Measurements from ENCODE around the gene SLC25A28. TPM values are rescaled to one million over a fixed set of nuclear protein-coding genes. Genes with fewer than 3 reads are reported as not detected.

SLC25A28 gene
- total RNA-seq, 2 experiments from 2014 or later: 50.7 to 55.0 TPM

DNA sequence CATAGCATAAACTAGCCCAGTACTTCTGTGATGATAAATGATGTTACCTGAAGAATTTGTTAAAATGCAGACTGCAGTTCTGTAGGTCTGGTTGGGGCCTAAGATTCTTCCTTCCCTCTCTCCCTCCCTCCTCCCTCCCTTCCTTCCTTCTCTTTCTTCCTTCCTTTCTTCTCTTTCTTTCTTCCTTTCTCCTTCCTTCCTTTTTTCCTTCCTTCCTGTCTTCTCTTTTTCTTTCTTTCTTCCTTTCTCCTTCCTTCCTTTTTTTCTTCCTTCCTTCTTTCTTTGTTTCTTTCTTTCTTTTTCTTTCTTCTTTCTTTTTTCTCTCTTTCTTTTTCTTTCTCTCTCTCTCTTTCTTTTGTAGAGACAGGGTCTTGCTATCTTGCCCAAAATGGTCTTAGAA, 3.7 kb upstream of the SLC25A28 start:
- DNase-seq (no peak), ATAC-seq (no peak)
- Mint-ChIP-seq H3K4me1 (ENCODE audit: low read depth) (peaks cover 11% of the 10 kb centered on the region), H3K36me3 (ENCODE audit: low read depth) (peaks cover 5% of the 10 kb centered on the region), H3K9me3 (ENCODE audit: insufficient read depth) (no peaks in the 10 kb centered on the region), H3K27ac (no peak overlapping the region), H3K4me3 (no peak overlapping the region), H3K27me3 (ENCODE audit: low read depth) (peaks cover 4% of the 10 kb centered on the region)
- ChIA-PET POLR2A (no interaction called here), CTCF (interaction anchor here (1.6 to 6.0 kb wide), 2 partner anchors 13 to 87 kb away, joined by 4 to 37 read pairs; no protein-coding TSS in a partner anchor)

GRCh38 chr10:99621454-99622251, 1.4 kb upstream of the SLC25A28 start:
- DNase-seq (no peak), ATAC-seq (no peak)
- H3K27me3 Mint-ChIP-seq (ENCODE audit: low read depth): peaks cover 4% of the 10 kb centered on the region
- ChIA-PET POLR2A (interaction anchor here (0.6 to 2.9 kb wide), 6 partner anchors 10 to 151 kb away, joined by 3 to 16 read pairs (median 4); partner anchors contain the start of genes COX15, CUTC and ENTPD7), CTCF (interaction anchor here (0.7 to 6.0 kb wide), 6 partner anchors 9 to 186 kb away, joined by 3 to 37 read pairs (median 6); partner anchors contain the start of gene ENTPD7)
- H3K4me1 Mint-ChIP-seq (ENCODE audit: low read depth): peaks cover 33% of the 10 kb centered on the region
- H3K27ac Mint-ChIP-seq: peak overlapping the region; percentile 96
- no peaks in the 10 kb centered on the region for H3K9me3 Mint-ChIP-seq (ENCODE audit: insufficient read depth)
- H3K4me3 Mint-ChIP-seq: peak overlapping the region; percentile 84
- H3K36me3 Mint-ChIP-seq (ENCODE audit: low read depth): peaks cover 13% of the 10 kb centered on the region

DNA sequence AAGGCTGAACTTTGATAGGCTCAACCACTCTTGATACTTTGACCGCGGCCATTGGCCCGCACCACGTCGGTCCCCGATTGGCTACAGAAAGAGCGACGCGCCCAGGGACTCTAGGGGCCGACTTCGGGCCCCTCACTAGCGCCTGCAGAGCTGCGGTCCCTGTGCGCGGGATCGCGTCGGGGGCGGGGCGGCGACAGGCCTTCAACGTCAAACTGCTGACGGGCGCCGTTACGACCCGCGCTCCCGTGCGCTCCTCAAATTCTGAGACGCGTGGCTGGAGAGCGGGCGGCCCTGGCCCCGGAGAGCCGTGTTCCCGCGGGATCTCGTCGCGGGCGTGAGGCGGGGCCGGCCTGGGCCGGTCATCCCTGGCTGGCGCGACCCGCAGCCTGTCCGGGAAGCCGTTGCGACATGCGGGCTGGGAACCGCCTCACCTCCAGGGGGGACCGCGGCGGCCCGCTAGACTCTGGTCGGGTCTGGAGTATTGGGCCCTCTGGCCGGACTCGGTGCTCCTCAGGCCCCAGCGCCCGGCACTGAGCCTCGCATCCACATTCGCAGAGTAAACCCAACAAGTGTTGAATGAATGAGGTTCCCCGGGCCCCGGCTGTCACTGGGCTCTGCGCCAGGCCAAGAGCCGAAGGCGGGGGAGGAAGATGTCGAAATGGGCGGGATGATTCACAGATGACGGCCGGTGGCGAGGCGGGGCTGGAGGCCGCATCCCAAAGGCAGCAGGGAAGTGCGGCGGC, 643 bp upstream of the SLC25A28 start:
- Mint-ChIP-seq H3K4me3 (peak overlapping the region; percentile 84), H3K36me3 (ENCODE audit: low read depth) (peaks cover 17% of the 10 kb centered on the region), H3K4me1 (ENCODE audit: low read depth) (peaks cover 39% of the 10 kb centered on the region), H3K9me3 (ENCODE audit: insufficient read depth) (no peaks in the 10 kb centered on the region), H3K27ac (peak overlapping the region; percentile 96), H3K27me3 (ENCODE audit: low read depth) (peaks cover 4% of the 10 kb centered on the region)
- DNase-seq: peak; percentile 96
- ChIA-PET CTCF (interaction anchor here (0.8 to 6.0 kb wide), 6 partner anchors 10 to 401 kb away, joined by 3 to 37 read pairs (median 6); partner anchors contain the start of gene CUTC), POLR2A (interaction anchor here (0.6 to 2.9 kb wide), 7 partner anchors 9 to 150 kb away, joined by 3 to 16 read pairs (median 3); partner anchors contain the start of genes COX15, CUTC and ENTPD7)
- ATAC-seq: peak; percentile 94

GRCh38 chr10:99619090-99619800, 994 bp downstream of the SLC25A28 start:
- peaks cover 24% of the 10 kb centered on the region for H3K36me3 Mint-ChIP-seq (ENCODE audit: low read depth)
- ATAC-seq (no peak), DNase-seq (peak; percentile 26)
- ChIA-PET POLR2A (interaction anchor here (1.8 to 2.9 kb wide), 3 partner anchors 40 to 188 kb away, joined by 8 to 16 read pairs (median 12); partner anchors contain the start of genes COX15, CUTC, ENTPD7 and GOT1), CTCF (interaction anchor here (0.9 to 11.3 kb wide), 8 partner anchors 8 to 227 kb away, joined by 3 to 101 read pairs (median 4); partner anchors contain the start of genes ENTPD7 and GOT1)
- H3K27me3 Mint-ChIP-seq (ENCODE audit: low read depth): no peaks in the 10 kb centered on the region
- peak overlapping the region; percentile 68 for H3K27ac Mint-ChIP-seq
- H3K4me3 Mint-ChIP-seq: peak overlapping the region; percentile 84
- no peaks in the 10 kb centered on the region for H3K9me3 Mint-ChIP-seq (ENCODE audit: insufficient read depth)
- peaks cover 47% of the 10 kb centered on the region for H3K4me1 Mint-ChIP-seq (ENCODE audit: low read depth)

- no peaks in the 10 kb centered on the region for H3K9me3 Mint-ChIP-seq (ENCODE audit: insufficient read depth)
- no peak overlapping the region for H3K27ac Mint-ChIP-seq
- ChIA-PET POLR2A (no interaction called here), CTCF (interaction anchor here (1.4 to 11.3 kb wide), 5 partner anchors 57 to 226 kb away, joined by 3 to 101 read pairs (median 8); partner anchors contain the start of genes COX15, CUTC and GOT1)
- no peak for DNase-seq
- H3K27me3 Mint-ChIP-seq (ENCODE audit: low read depth): no peaks in the 10 kb centered on the region
- H3K4me3 Mint-ChIP-seq: peak overlapping the region; percentile 84
- peaks cover 29% of the 10 kb centered on the region for H3K36me3 Mint-ChIP-seq (ENCODE audit: low read depth)
- ATAC-seq: no peak
- peaks cover 53% of the 10 kb centered on the region for H3K4me1 Mint-ChIP-seq (ENCODE audit: low read depth)
Measured at GRCh38 chr10:99617696-99618095, 2.5 kb downstream of the SLC25A28 start.

DNA sequence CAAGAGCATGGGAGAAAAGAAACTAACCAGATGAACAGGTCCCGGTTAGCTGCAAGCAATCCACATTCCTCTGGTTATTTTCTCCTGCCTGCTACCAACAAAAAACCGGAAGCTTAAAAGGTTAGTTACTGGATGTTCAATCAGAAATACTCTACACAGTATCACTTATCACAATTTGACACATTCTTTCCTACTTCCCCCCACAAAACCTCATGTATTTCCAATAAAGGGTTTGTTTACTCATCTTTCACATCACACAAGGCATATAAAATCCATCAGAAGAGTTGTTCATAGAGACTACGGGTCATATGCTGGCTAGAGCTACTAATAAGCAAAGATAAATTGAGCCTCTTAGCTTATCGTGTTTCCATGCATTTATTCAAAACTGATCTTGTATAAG, 4.8 kb downstream of the SLC25A28 start:
- no peak for ATAC-seq
- no peaks in the 10 kb centered on the region for H3K9me3 Mint-ChIP-seq (ENCODE audit: insufficient read depth)
- CTCF ChIA-PET: interaction anchor here (0.6 to 11.3 kb wide), 7 partner anchors 21 to 231 kb away, joined by 3 to 101 read pairs (median 3); partner anchors contain the start of genes ENTPD7 and GOT1
- H3K27me3 Mint-ChIP-seq (ENCODE audit: low read depth): no peaks in the 10 kb centered on the region
- H3K27ac Mint-ChIP-seq: no peak overlapping the region
- H3K4me1 Mint-ChIP-seq (ENCODE audit: low read depth): peaks cover 52% of the 10 kb centered on the region
- no peak for DNase-seq
- no peak overlapping the region for H3K4me3 Mint-ChIP-seq
- peaks cover 46% of the 10 kb centered on the region for H3K36me3 Mint-ChIP-seq (ENCODE audit: low read depth)
- POLR2A ChIA-PET: interaction anchor here (0.7 to 1.7 kb wide), 2 partner anchors 97 to 185 kb away, joined by 3 to 5 read pairs; partner anchors contain the start of gene GOT1

DNA sequence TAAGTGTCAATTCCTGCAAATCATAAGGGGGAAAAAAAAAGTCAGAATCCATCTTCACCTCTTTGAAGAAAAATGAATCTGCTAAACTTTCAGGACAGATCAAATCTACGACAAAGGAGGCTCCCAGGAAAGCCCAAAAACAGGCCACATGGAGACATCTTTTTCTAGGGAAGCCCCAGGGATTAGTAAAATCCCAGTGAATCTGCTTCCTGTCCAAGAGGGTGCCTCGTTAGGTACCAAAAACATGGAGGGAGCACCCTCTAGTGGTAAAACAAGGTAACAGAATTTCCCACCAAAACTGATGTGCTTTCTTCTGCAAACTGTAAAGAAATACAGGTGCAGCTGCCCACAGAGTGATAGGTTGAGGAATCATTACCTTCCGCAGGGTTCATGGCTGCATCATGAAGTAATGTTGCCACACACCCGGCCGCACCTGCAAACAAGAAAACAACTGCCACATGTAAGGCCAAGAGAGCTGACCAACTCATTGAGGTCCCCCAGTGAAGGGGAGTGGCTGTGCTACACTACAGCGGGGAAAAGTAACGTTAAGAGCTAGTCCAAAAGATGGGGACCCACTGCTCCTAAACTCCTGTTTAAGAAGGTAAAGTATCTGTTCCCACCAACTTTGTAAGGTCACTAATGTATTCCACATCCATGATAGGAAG, 7.9 kb downstream of the SLC25A28 start:
- Mint-ChIP-seq H3K4me3 (no peak overlapping the region), H3K36me3 (ENCODE audit: low read depth) (peaks cover 44% of the 10 kb centered on the region), H3K4me1 (ENCODE audit: low read depth) (peaks cover 34% of the 10 kb centered on the region), H3K27ac (peak overlapping the region; percentile 31), H3K9me3 (ENCODE audit: insufficient read depth) (no peaks in the 10 kb centered on the region), H3K27me3 (ENCODE audit: low read depth) (no peaks in the 10 kb centered on the region)
- DNase-seq (peak; percentile 55), ATAC-seq (peak; percentile 59)
- POLR2A ChIA-PET: interaction anchor here (1.2 kb wide), 1 partner anchor 9 kb away, joined by 5 read pairs; no protein-coding TSS in a partner anchor
- CTCF ChIA-PET: interaction anchor here (0.6 to 11.3 kb wide), 28 partner anchors 9 to 245 kb away, joined by 3 to 101 read pairs (median 4); partner anchors contain the start of genes COX15, CUTC, ENTPD7 and GOT1

DNA sequence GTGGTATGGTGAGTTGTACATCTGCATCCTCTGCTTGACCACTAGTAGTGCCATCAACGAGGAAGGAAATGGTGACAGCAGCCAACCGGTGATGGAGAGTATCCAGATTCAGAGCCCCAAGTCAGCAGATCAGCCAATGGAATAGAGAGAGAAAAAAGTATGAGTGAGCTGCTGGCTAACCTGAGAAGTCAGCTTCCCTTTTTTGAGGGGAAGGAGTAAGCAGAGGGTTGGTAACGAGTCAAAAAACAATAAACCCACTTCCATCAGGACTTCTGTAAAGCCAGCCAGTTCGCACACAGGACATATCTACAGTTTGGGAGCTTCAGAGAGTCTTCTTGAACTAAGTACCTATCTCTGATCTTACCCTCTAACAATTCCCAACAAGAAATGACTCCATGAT, 8.9 kb downstream of the SLC25A28 start:
- H3K9me3 Mint-ChIP-seq (ENCODE audit: insufficient read depth): no peaks in the 10 kb centered on the region
- ChIA-PET CTCF (interaction anchor here (0.7 to 11.3 kb wide), 17 partner anchors 9 to 244 kb away, joined by 3 to 101 read pairs (median 5); partner anchors contain the start of genes COX15, CUTC and SLC25A28), POLR2A (interaction anchor here (1.2 kb wide), 1 partner anchor 10 kb away, joined by 5 read pairs; no protein-coding TSS in a partner anchor)
- H3K4me3 Mint-ChIP-seq: no peak overlapping the region
- H3K36me3 Mint-ChIP-seq (ENCODE audit: low read depth): peaks cover 44% of the 10 kb centered on the region
- no peaks in the 10 kb centered on the region for H3K27me3 Mint-ChIP-seq (ENCODE audit: low read depth)
- H3K4me1 Mint-ChIP-seq (ENCODE audit: low read depth): peaks cover 25% of the 10 kb centered on the region
- ATAC-seq: no peak
- DNase-seq: no peak
- H3K27ac Mint-ChIP-seq: no peak overlapping the region

GRCh38 chr10:99610221-99610620, 10.0 kb downstream of the SLC25A28 start:
- no peaks in the 10 kb centered on the region for H3K27me3 Mint-ChIP-seq (ENCODE audit: low read depth)
- CTCF ChIA-PET: interaction anchor here (3.9 to 11.3 kb wide), 2 partner anchors 11 to 174 kb away, joined by 37 to 101 read pairs; partner anchors contain the start of gene SLC25A28
- peaks cover 15% of the 10 kb centered on the region for H3K4me1 Mint-ChIP-seq (ENCODE audit: low read depth)
- no peak overlapping the region for H3K27ac Mint-ChIP-seq
- POLR2A ChIA-PET: no interaction called here
- DNase-seq: no peak
- no peak overlapping the region for H3K4me3 Mint-ChIP-seq
- H3K9me3 Mint-ChIP-seq (ENCODE audit: insufficient read depth): no peaks in the 10 kb centered on the region
- peaks cover 34% of the 10 kb centered on the region for H3K36me3 Mint-ChIP-seq (ENCODE audit: low read depth)
- ATAC-seq: no peak

GRCh38 chr10:99609186-99609585, 11.1 kb downstream of the SLC25A28 start:
- POLR2A ChIA-PET: no interaction called here
- ATAC-seq (no peak), DNase-seq (no peak)
- no peaks in the 10 kb centered on the region for H3K27me3 Mint-ChIP-seq (ENCODE audit: low read depth)
- H3K4me1 Mint-ChIP-seq (ENCODE audit: low read depth): peaks cover 13% of the 10 kb centered on the region
- H3K9me3 Mint-ChIP-seq (ENCODE audit: insufficient read depth): no peaks in the 10 kb centered on the region
- no peak overlapping the region for H3K4me3 Mint-ChIP-seq
- CTCF ChIA-PET: interaction anchor here (3.9 to 11.3 kb wide), 2 partner anchors 12 to 173 kb away, joined by 37 to 101 read pairs; partner anchors contain the start of gene SLC25A28
- H3K27ac Mint-ChIP-seq: no peak overlapping the region
- peaks cover 34% of the 10 kb centered on the region for H3K36me3 Mint-ChIP-seq (ENCODE audit: low read depth)

Data from activated CD8-positive, alpha-beta T cell treated with anti-CD3 and anti-CD28 coated beads, Interleukin-2, amount 10 ng/mL, durations not matched to agents 7 days and 5 days (primary cell).